GM21515 (cell line): ENCODE results near the gene IRGM.

Experiments used
- ATAC-seq: cut with Tn5 transposase; IDR thresholded peaks from one replicate; pipeline ENCODE4 v1.9.1; 2021; ENCODE audit not compliant: unreplicated experiment

Gene IRGM

GRCh38 chr5:150895431-150896428, 49.4 kb downstream of the IRGM start:
- no peak for ATAC-seq
